Stomach (tissue), 4 donors: ENCODE results near the gene NRP1.

Experiments
- CTCF ChIP-seq, 7 experiments: fragments of 450-650 bp in 4 of 7; fragments of 200-600 bp in 3 of 7; sonication (generic) in 3 of 7; IDR thresholded peaks; one replicate each; pipeline ENCODE4 v1.5.1; 2016 to 2019; ENCODE audit warnings: antibody characterized with exemption in 7 of 7, control low read depth in 2 of 7, mild to moderate bottlenecking in 1 of 7
- EP300 ChIP-seq: sonication (generic); formaldehyde crosslinking; IDR thresholded peaks from one replicate; pipeline ENCODE4 v1.6.1; 2017; ENCODE audit warnings: antibody characterized with exemption
- POLR2A ChIP-seq, 4 donors: fragments of 450-650 bp; IDR thresholded peaks; one replicate each; pipeline ENCODE4 v1.6.1; 2016; ENCODE audit warnings: antibody characterized with exemption in 4 of 4, control low read depth in 2 of 4, mild to moderate bottlenecking in 1 of 4, moderate library complexity in 1 of 4
- POLR2AphosphoS5 ChIP-seq, 3 donors: sonication (generic); formaldehyde crosslinking; IDR thresholded peaks; one replicate each; pipeline ENCODE4 v1.6.1; 2016; ENCODE audit warnings: antibody characterized with exemption in 3 of 3

- TF ChIP-seq CTCF (IDR thresholded peaks at IDR 0.05) (no peak), EP300 (no peak), POLR2AphosphoS5 (IDR thresholded peaks at IDR 0.05) (no peak), POLR2A (IDR thresholded peaks at IDR 0.05) (no peak)
Measured at GRCh38 chr10:33208166-33208565, 126.3 kb downstream of the NRP1 start.
